ENCODE measurements around the gene PDXK. TPM values are rescaled to one million over a fixed set of nuclear protein-coding genes. Genes with fewer than 3 reads are reported as not detected.

Gene PDXK
- total and polyA plus RNA-seq, 2 of the 8 experiments (the other 6 are each of a cell fraction or from before 2014, with no cell fraction given): 78.0 to 112 TPM

DNA sequence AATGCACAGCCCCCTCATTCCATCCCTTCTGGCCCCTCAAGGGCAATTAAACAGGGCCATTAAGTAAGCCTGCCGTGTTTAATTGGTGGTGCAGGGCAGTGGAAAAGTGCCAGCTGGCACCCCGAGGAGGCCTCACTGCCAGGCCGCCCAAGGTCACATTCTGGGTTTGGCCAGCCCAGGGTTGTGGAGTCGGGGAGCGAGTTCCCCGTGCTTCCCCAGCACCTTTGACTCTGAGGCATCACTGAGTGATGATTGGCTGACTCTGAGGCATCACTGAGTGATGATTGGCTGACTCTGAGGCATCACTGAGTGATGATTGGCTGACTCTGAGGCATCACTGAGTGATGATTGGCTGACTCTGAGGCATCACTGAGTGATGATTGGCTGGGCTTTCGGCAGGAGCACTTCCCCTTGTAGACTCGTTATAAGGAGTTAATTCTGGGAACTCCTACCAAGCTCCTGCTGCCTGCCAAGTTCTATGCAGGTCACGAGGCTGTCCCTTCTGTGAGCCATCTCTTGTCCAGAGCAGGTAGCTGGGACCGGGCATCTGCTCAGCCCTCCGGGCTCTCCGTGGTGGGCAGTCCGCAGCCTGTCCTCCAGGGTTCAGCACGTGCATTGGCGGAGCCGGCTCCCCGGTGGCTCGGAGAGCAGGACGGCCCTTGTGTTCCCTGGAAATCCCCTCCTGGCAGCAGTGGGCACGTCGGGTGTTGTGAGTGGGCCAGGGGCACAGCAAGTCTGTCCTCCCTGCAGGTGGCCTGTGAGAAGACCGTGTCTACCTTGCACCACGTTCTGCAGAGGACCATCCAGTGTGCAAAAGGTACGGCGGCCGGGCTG, 36.2 kb downstream of the PDXK start:
- ChIA-PET POLR2A (ENCODE audit: partially characterized antibody) (interaction anchor here (1.4 kb wide), 1 partner anchor 32 kb away, joined by 3 read pairs; no protein-coding TSS in a partner anchor), CTCF (ENCODE audit: partially characterized antibody) (interaction anchor here (1.4 kb wide), 1 partner anchor 14 kb away, joined by 3 read pairs; no protein-coding TSS in a partner anchor)
- H3K4ac ChIP-seq (replicated peaks; ENCODE audit: insufficient read length, low read depth, low read length): no peak overlapping the region
- no peak overlapping the region for H2BK12ac ChIP-seq (ENCODE audit: low read depth, low read length)
- DNase-seq (ENCODE audit: low read depth in 1 of 2, low spot score in 2 of 2) (no peak), FAIRE-seq (no peak)
- H3K18ac ChIP-seq (ENCODE audit: extremely low read depth, low read length): no peak overlapping the region
- no peaks in the 10 kb centered on the region for H3K4me1 ChIP-seq (replicated peaks in 1 of 4; ENCODE audit: control insufficient read depth in 3 of 4, insufficient read depth in 4 of 4, low read length in 3 of 4)
- H4K91ac ChIP-seq (replicated peaks; ENCODE audit: insufficient read length, low read length): no peak overlapping the region
- H3K23ac ChIP-seq (ENCODE audit: insufficient read length): no peak overlapping the region
- H3K79me1 ChIP-seq (ENCODE audit: low read depth, low read length): peaks cover 2% of the 10 kb centered on the region; the same call in 1 of the 2 replicates
- peaks cover 2 to 16% of the 10 kb centered on the region in 2 experiments for H4K20me1 ChIP-seq (replicated peaks in 1 of 2; ENCODE audit: control insufficient read depth in 1 of 2, insufficient read depth in 2 of 2, low read length in 2 of 2)
- H3K27me3 ChIP-seq (replicated peaks in 1 of 4; ENCODE audit: control insufficient read depth in 3 of 4, extremely low read depth in 1 of 4, insufficient read depth in 3 of 4, low read length in 3 of 4): no peaks in the 10 kb centered on the region
- no peaks in the 10 kb centered on the region for H3K9me3 ChIP-seq (ENCODE audit: insufficient read depth in 2 of 2, low read depth in 1 of 2, low read length in 1 of 2)
- no peak overlapping the region for H2AK5ac ChIP-seq (ENCODE audit: low read depth, low read length)
- H2BK15ac ChIP-seq (ENCODE audit: low read length): no peak overlapping the region
- no peak overlapping the region for H3K9ac ChIP-seq (replicated peaks in 1 of 4; ENCODE audit: extremely low read depth in 1 of 4, low read depth in 3 of 4, low read length in 3 of 4)
- no peak overlapping the region for H3K14ac ChIP-seq (ENCODE audit: insufficient read length)
- H3K4me3 ChIP-seq (ENCODE audit: extremely low read depth in 1 of 4, insufficient read depth in 2 of 4, low read depth in 3 of 4, low read length in 4 of 4): no peak overlapping the region
- no peak overlapping the region for H2BK5ac ChIP-seq (ENCODE audit: low read depth, low read length)
- peaks cover 7 to 39% (median 22%) of the 10 kb centered on the region in 4 experiments; a peak in 7 of 8 replicates for H3K36me3 ChIP-seq (ENCODE audit: control insufficient read depth in 2 of 4, insufficient read depth in 4 of 4, low read length in 3 of 4)
- H3K4me2 ChIP-seq (ENCODE audit: insufficient read depth in 1 of 2, low read depth in 2 of 2, low read length in 2 of 2): no peak overlapping the region
- H3K56ac ChIP-seq (replicated peaks; ENCODE audit: insufficient read length, low read depth, low read length): no peak overlapping the region
- no peaks in the 10 kb centered on the region for H3K23me2 ChIP-seq (ENCODE audit: low read depth, low read length)
- H2BK120ac ChIP-seq (replicated peaks; ENCODE audit: low read depth, low read length): no peak overlapping the region
- H4K5ac ChIP-seq (ENCODE audit: insufficient read length, low read depth, low read length): no peak overlapping the region
- no peak overlapping the region for H4K8ac ChIP-seq (ENCODE audit: extremely low read depth, insufficient read depth, low read length)
- no peak overlapping the region for H3K27ac ChIP-seq (ENCODE audit: low read depth, low read length)
- no peak overlapping the region for H2AFZ ChIP-seq (ENCODE audit: low read length)
- no peaks in the 10 kb centered on the region for H3K79me2 ChIP-seq (ENCODE audit: control insufficient read depth in 1 of 2, insufficient read depth in 2 of 2, low read length in 2 of 2)
- no peak overlapping the region for H2BK20ac ChIP-seq (ENCODE audit: low read length)
- 93% methylated on average over 26 of the region's 26 CpGs; no CpG with 5 or more reads in 1 of the 2 experiments for WGBS, 2 experiments (ENCODE audit: extremely low coverage in 1 of 2, insufficient coverage in 1 of 2, insufficient read length in 1 of 2, insufficient replicate concordance in 2 of 2, low coverage in 1 of 2, low lambda C conversion rate in 2 of 2, missing lambda C conversion rate in 1 of 2)

Measured in H1 (cell line).